Astrocyte (in vitro differentiated cells and primary cell): Measurements from ENCODE around the gene TMEM95. TPM values are rescaled to one million over a fixed set of nuclear protein-coding genes. Genes with fewer than 3 reads are reported as not detected.

Experiments
- DNase-seq: peaks from one replicate; pipeline ENCODE4 v3.0.0-alpha.2; 2010; ENCODE audit warnings: low read depth
- FAIRE-seq: peaks from 2 replicates; lab custom pipeline; 2011; peaks lifted over from hg19 to GRCh38; lab: Jason Lieb, UNC
- H2AFZ ChIP-seq: 2 replicates; pipeline ENCODE4 v1.6.0; 2012; ENCODE audit warnings: low read depth, low read length, inconsistent platforms
- H3K27ac ChIP-seq: 2 replicates; pipeline ENCODE4 v1.5.1; 2011; ENCODE audit warnings: low read depth, low read length, inconsistent platforms
- H3K27me3 ChIP-seq: 2 replicates; pipeline ENCODE4 v1.6.0; 2011; ENCODE audit warnings: low read length, inconsistent platforms; ENCODE audit not compliant: insufficient read depth
- H3K36me3 ChIP-seq: 2 replicates; pipeline ENCODE4 v1.5.1; 2011; ENCODE audit warnings: low read length, inconsistent platforms; ENCODE audit not compliant: insufficient read depth
- H3K4me1 ChIP-seq: 2 replicates; pipeline ENCODE4 v1.5.1; 2011; ENCODE audit warnings: low read length, inconsistent platforms; ENCODE audit not compliant: insufficient read depth
- H3K4me2 ChIP-seq: 2 replicates; pipeline ENCODE4 v1.6.0; 2012; ENCODE audit warnings: low read length, inconsistent platforms
- H3K4me3 ChIP-seq: 2 replicates; pipeline ENCODE4 v1.5.1; 2011; ENCODE audit warnings: low read depth, mild to moderate bottlenecking, low read length, inconsistent platforms; ENCODE audit not compliant: insufficient read depth
- H3K79me2 ChIP-seq: 2 replicates; pipeline ENCODE4 v1.6.0; 2012; ENCODE audit warnings: mild to moderate bottlenecking, low read length, inconsistent platforms; ENCODE audit not compliant: insufficient read depth
- H3K9ac ChIP-seq: 2 replicates; pipeline ENCODE4 v1.6.0; 2012; ENCODE audit warnings: mild to moderate bottlenecking, low read length, inconsistent platforms
- H3K9me3 ChIP-seq: 2 replicates; pipeline ENCODE4 v1.5.1; 2012; ENCODE audit warnings: low read depth, mild to moderate bottlenecking, low read length, inconsistent platforms; ENCODE audit not compliant: insufficient read depth
- H4K20me1 ChIP-seq: 2 replicates; pipeline ENCODE4 v1.6.0; 2012; ENCODE audit warnings: low read length, inconsistent platforms; ENCODE audit not compliant: insufficient read depth
- H3K27ac Mint-ChIP-seq: one replicate; pipeline ENCODE4 v1.8.0; 2021; ENCODE audit warnings: mild to moderate bottlenecking, mixed read lengths; ENCODE audit not compliant: unreplicated experiment
- H3K27me3 Mint-ChIP-seq: one replicate; pipeline ENCODE4 v1.8.0; 2021; ENCODE audit warnings: low read depth, mixed read lengths; ENCODE audit not compliant: unreplicated experiment
- H3K36me3 Mint-ChIP-seq: one replicate; pipeline ENCODE4 v1.8.0; 2021; ENCODE audit warnings: low read depth, mixed read lengths; ENCODE audit not compliant: unreplicated experiment
- H3K4me1 Mint-ChIP-seq: one replicate; pipeline ENCODE4 v1.8.0; 2021; ENCODE audit warnings: low read depth, mixed read lengths; ENCODE audit not compliant: unreplicated experiment
- H3K4me3 Mint-ChIP-seq: one replicate; pipeline ENCODE4 v1.8.0; 2021; ENCODE audit warnings: mild to moderate bottlenecking, moderate library complexity, mixed read lengths; ENCODE audit not compliant: unreplicated experiment
- H3K9me3 Mint-ChIP-seq: one replicate; pipeline ENCODE4 v1.8.0; 2021; ENCODE audit warnings: mild to moderate bottlenecking, mixed read lengths; ENCODE audit not compliant: unreplicated experiment
- CTCF ChIP-seq: IDR thresholded peaks from 2 replicates; pipeline ENCODE4 v1.5.1; 2011; ENCODE audit warnings: low read depth, mild to moderate bottlenecking, inconsistent platforms, low read length, moderate library complexity; ENCODE audit not compliant: insufficient read depth
- EZH2 ChIP-seq: IDR thresholded peaks from 2 replicates; pipeline ENCODE4 v1.6.1; 2012; ENCODE audit warnings: mild to moderate bottlenecking, low read length, inconsistent platforms; ENCODE audit not compliant: insufficient read depth
- total RNA-seq: library from RNA; stranded (reverse); gene quantifications from 2 replicates; pipeline ENCODE4 v1.2.1, GENCODE V29; 2021

TMEM95 gene
- total RNA-seq, 1 donor from 2014 or later: 0.30 TPM

GRCh38 chr17:7403043-7403726, 48.2 kb downstream of the TMEM95 start:
- Histone ChIP-seq H3K27ac (peak overlapping the region; percentile 53), H2AFZ (peak overlapping the region; percentile 31), H3K79me2 (peaks cover 24% of the 10 kb centered on the region), H3K27me3 (no peaks in the 10 kb centered on the region), H3K4me2 (peak overlapping the region; percentile 93), H3K36me3 (no peaks in the 10 kb centered on the region), H3K9ac (peak overlapping the region; percentile 72), H3K9me3 (no peaks in the 10 kb centered on the region), H4K20me1 (peaks cover 20% of the 10 kb centered on the region), H3K4me3 (peak overlapping the region; percentile 72), H3K4me1 (peaks cover 13% of the 10 kb centered on the region)
- Mint-ChIP-seq H3K36me3 (peaks cover 4% of the 10 kb centered on the region), H3K4me3 (peak overlapping the region; percentile 88), H3K27me3 (no peaks in the 10 kb centered on the region), H3K27ac (peak overlapping the region; percentile 77), H3K9me3 (no peaks in the 10 kb centered on the region), H3K4me1 (peaks cover 18% of the 10 kb centered on the region)
- FAIRE-seq: no peak
- TF ChIP-seq CTCF (no peak), EZH2 (no peak)
- no peak for DNase-seq

GRCh38 chr17:7403727-7403976, 48.7 kb downstream of the TMEM95 start:
- Mint-ChIP-seq H3K27ac (peak overlapping the region; percentile 66), H3K36me3 (peaks cover 4% of the 10 kb centered on the region), H3K4me3 (peak overlapping the region; percentile 88), H3K4me1 (peaks cover 18% of the 10 kb centered on the region), H3K9me3 (no peaks in the 10 kb centered on the region), H3K27me3 (no peaks in the 10 kb centered on the region)
- TF ChIP-seq CTCF (no peak), EZH2 (no peak)
- Histone ChIP-seq H3K36me3 (no peaks in the 10 kb centered on the region), H3K4me2 (peak overlapping the region; percentile 93), H3K9ac (peak overlapping the region; percentile 72), H3K27me3 (no peaks in the 10 kb centered on the region), H3K4me3 (peak overlapping the region; percentile 72), H3K79me2 (peaks cover 24% of the 10 kb centered on the region), H2AFZ (peak overlapping the region; percentile 31), H3K4me1 (peaks cover 13% of the 10 kb centered on the region), H4K20me1 (peaks cover 20% of the 10 kb centered on the region), H3K9me3 (no peaks in the 10 kb centered on the region), H3K27ac (peak overlapping the region; percentile 53)
- DNase-seq (no peak), FAIRE-seq (no peak)
